ENCODE results near the gene OR1K1. TPM values are rescaled to one million over a fixed set of nuclear protein-coding genes. Genes with fewer than 3 reads are reported as not detected.
A peak's percentile ranks its signal among the peaks of the same experiment; 100 is the strongest.
"Not testable (repeated sequence)": the region's sequence is repeated elsewhere in the genome, so short reads cannot be mapped to it uniquely, and the experiment has no call there.

Gene OR1K1
- total and polyA plus RNA-seq, 7 donors, result not detected

GRCh38 chr9:122808141-122808540 lies 8.2 kb downstream of the OR1K1 start:
- intact Hi-C loops (cut with DNase I), result loop anchor here (2.0 to 10.0 kb wide), 3 partner anchors 343 to 711 kb away; no protein-coding TSS in a partner anchor
- ATAC-seq (no peak), DNase-seq (no peak)
- no peak for TF ChIP-seq CTCF (IDR thresholded peaks at IDR 0.05)
- Histone ChIP-seq H3K36me3 (ENCODE audit: insufficient read depth in 1 of 2, low read depth in 1 of 2) (no peaks in the 10 kb centered on the region), H3K4me3 (no peak overlapping the region), H3K9me3 (no peaks in the 10 kb centered on the region), H3K4me1 (no peaks in the 10 kb centered on the region), H3K27ac (no peak overlapping the region), H3K27me3 (ENCODE audit: insufficient read depth in 3 of 3, low read length in 2 of 3) (no peaks in the 10 kb centered on the region)
- 97 to 98% (median 97%) methylated on average over 3 of the region's 3 CpGs for WGBS, 3 donors

GRCh38 chr9:122809261-122809660 lies 9.3 kb downstream of the OR1K1 start:
- 81 to 89% (median 85%) methylated on average over 7 of the region's 7 CpGs for WGBS, 3 donors
- H3K4me3 ChIP-seq, result not testable (repeated sequence)
- intact Hi-C loops (cut with DNase I), result loop anchor here (2.0 to 10.0 kb wide), 3 partner anchors 344 to 712 kb away; no protein-coding TSS in a partner anchor

GRCh38 chr9:122810306-122810946 lies 10.5 kb downstream of the OR1K1 start:
- Histone ChIP-seq H3K27ac (no peak overlapping the region), H3K9me3 (no peaks in the 10 kb centered on the region), H3K27me3 (ENCODE audit: insufficient read depth in 3 of 3, low read length in 2 of 3) (no peaks in the 10 kb centered on the region), H3K4me3 (no peak overlapping the region), H3K4me1 (no peaks in the 10 kb centered on the region), H3K36me3 (ENCODE audit: insufficient read depth in 1 of 2, low read depth in 1 of 2) (no peaks in the 10 kb centered on the region)
- peak; percentile 63 to 81 for DNase-seq
- peak; percentile 84 to 98 (median 90) for ATAC-seq
- peak; percentile 80 for TF ChIP-seq CTCF (IDR thresholded peaks at IDR 0.05)
- 1 to 3% (median 2%) methylated on average over 8 of the region's 8 CpGs for WGBS, 3 donors
- intact Hi-C loops (cut with DNase I), result loop anchor here (1.0 to 10.0 kb wide), 3 partner anchors 345 to 713 kb away; no protein-coding TSS in a partner anchor

More at GRCh38 chr9:122809261-122809660, 9.3 kb downstream of the OR1K1 start:
- H3K27me3 ChIP-seq (ENCODE audit: insufficient read depth in 3 of 3, low read length in 2 of 3); DNase-seq; H3K9me3 ChIP-seq; H3K36me3 ChIP-seq (ENCODE audit: insufficient read depth in 1 of 2, low read depth in 1 of 2); H3K27ac ChIP-seq; H3K4me1 ChIP-seq; ATAC-seq: not testable (repeated sequence)

DNA sequence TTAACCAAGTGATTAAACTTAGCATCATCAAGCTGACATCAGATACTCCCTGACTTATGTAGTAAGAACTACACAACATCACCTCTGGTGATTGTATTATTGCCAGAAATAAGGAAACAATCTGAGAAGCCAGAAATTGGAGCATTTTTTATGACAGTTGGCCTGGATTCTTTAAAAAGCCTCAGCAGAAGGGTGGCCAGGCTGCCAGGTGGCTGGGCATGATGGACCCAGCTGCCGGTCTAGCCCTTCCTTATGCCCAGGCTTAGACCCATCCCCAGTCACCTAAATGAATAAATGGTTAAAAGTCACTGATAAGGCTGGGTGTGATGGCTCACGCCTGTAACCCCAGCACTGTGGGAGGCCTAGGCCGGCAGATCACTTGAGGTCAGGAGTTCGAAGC lies 12.8 kb downstream of the OR1K1 start:
- no peaks in the 10 kb centered on the region for H3K27me3 ChIP-seq (ENCODE audit: insufficient read depth in 3 of 3, low read length in 2 of 3)
- intact Hi-C loops (cut with DNase I), result loop anchor here (5.0 to 10.0 kb wide), 2 partner anchors 688 to 715 kb away; no protein-coding TSS in a partner anchor
- DNase-seq, result no peak
- H3K4me3 ChIP-seq, result no peak overlapping the region
- H3K36me3 ChIP-seq (ENCODE audit: insufficient read depth in 1 of 2, low read depth in 1 of 2), result peaks cover 0 to 3% of the 10 kb centered on the region in 2 donors
- WGBS, 3 donors, result 68 to 79% (median 74%) methylated on average over 4 of the region's 4 CpGs
- no peaks in the 10 kb centered on the region for H3K4me1 ChIP-seq
- no peak for TF ChIP-seq CTCF (IDR thresholded peaks at IDR 0.05)
- no peaks in the 10 kb centered on the region for H3K9me3 ChIP-seq
- no peak for ATAC-seq
- no peak overlapping the region for H3K27ac ChIP-seq

DNA sequence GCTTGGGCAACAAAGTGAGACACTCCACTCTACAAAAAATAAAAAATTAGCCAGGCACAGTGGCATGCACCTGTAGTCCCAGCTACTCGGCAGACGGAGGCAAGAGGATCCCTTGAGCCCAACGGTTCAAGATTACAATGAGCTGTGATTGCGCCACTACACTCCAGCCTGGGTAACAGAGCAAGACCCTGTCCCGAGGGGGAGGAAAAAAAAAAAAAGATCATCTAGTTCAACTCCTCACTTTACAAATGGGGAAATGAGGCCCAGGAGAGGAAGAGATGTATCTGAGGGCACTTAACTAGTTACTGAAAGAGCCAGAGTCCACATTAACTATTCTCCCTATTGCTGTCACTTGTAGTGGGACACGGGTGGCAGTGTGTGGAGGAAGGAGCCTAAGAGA lies 14.6 kb downstream of the OR1K1 start:
- no peaks in the 10 kb centered on the region for H3K4me1 ChIP-seq
- H3K9me3 ChIP-seq, result no peaks in the 10 kb centered on the region
- H3K4me3 ChIP-seq, result no peak overlapping the region
- H3K27ac ChIP-seq, result no peak overlapping the region
- 63 to 70% (median 65%) methylated on average over 6 of the region's 6 CpGs for WGBS, 3 donors
- no peak for DNase-seq
- no peaks in the 10 kb centered on the region for H3K27me3 ChIP-seq (ENCODE audit: insufficient read depth in 3 of 3, low read length in 2 of 3)
- no peak for ATAC-seq
- intact Hi-C loops (cut with DNase I), result loop anchor here (5.0 to 10.0 kb wide), 2 partner anchors 690 to 717 kb away; no protein-coding TSS in a partner anchor
- H3K36me3 ChIP-seq (ENCODE audit: insufficient read depth in 1 of 2, low read depth in 1 of 2), result peaks cover 0 to 18% of the 10 kb centered on the region in 2 donors
- TF ChIP-seq CTCF (IDR thresholded peaks at IDR 0.05), result no peak
